H1 (cell line): ENCODE measurements around the gene DENND2C. TPM values are rescaled to one million over a fixed set of nuclear protein-coding genes. Genes with fewer than 3 reads are reported as not detected.

Experiments
- CTCF ChIA-PET: fragments of 300-600 bp; sonication (Branson Sonifier 250); formaldehyde crosslinking; loops from one replicate; lab custom pipeline; 2021; ENCODE audit not compliant: partially characterized antibody; lab: Charles Lee
- POLR2A ChIA-PET: fragments of 300-600 bp; sonication (Branson Sonifier 250); formaldehyde crosslinking; loops from one replicate; lab custom pipeline; 2021; ENCODE audit warnings: inconsistent platforms; ENCODE audit not compliant: partially characterized antibody; lab: Charles Lee
- DNase-seq, 2 experiments: peaks; one replicate each; pipeline versions ENCODE4 v3.0.0 to v3.0.0-alpha.2; 2010 to 2022; ENCODE audit warnings: low spot score in 2 of 2, low read depth in 1 of 2, mixed read lengths in 1 of 2
- FAIRE-seq: peaks from 2 replicates; lab custom pipeline; 2011; peaks lifted over from hg19 to GRCh38; lab: Jason Lieb, UNC
- H2AFZ ChIP-seq: 2 replicates; pipeline ENCODE4 v1.8.1; 2012; ENCODE audit warnings: low read length, inconsistent platforms
- H2AK5ac ChIP-seq: 2 replicates; pipeline ENCODE4 v1.6.1; 2013; ENCODE audit warnings: low read depth, low read length
- H2BK120ac ChIP-seq: replicated peaks from 2 replicates; pipeline ENCODE3; 2013; ENCODE audit warnings: low read depth, low read length, inconsistent platforms
- H2BK12ac ChIP-seq: 2 replicates; pipeline ENCODE4 v1.6.1; 2013; ENCODE audit warnings: low read depth, low read length
- H2BK15ac ChIP-seq: 2 replicates; pipeline ENCODE4 v1.6.1; 2013; ENCODE audit warnings: low read length
- H2BK20ac ChIP-seq: 2 replicates; pipeline ENCODE4 v1.6.1; 2013; ENCODE audit warnings: low read length
- H2BK5ac ChIP-seq: 2 replicates; pipeline ENCODE4 v1.6.1; 2013; ENCODE audit warnings: low read depth, low read length
- H3K14ac ChIP-seq: 2 replicates; pipeline ENCODE4 v1.6.1; 2013; ENCODE audit warnings: inconsistent platforms; ENCODE audit not compliant: insufficient read length
- H3K18ac ChIP-seq: 2 replicates; pipeline ENCODE4 v1.6.1; 2013; ENCODE audit warnings: low read length; ENCODE audit errors: extremely low read depth
- H3K23ac ChIP-seq: 2 replicates; pipeline ENCODE4 v1.6.1; 2013; ENCODE audit warnings: inconsistent platforms; ENCODE audit not compliant: insufficient read length
- H3K23me2 ChIP-seq: 2 replicates; pipeline ENCODE4 v1.6.1; 2013; ENCODE audit warnings: low read depth, low read length
- H3K27ac ChIP-seq: 2 replicates; pipeline ENCODE4 v1.6.1; 2011; ENCODE audit warnings: low read depth, low read length, inconsistent platforms
- H3K27me3 ChIP-seq, 4 experiments: replicated peaks in 1 of 4; 1 replicate in 1 of 4; 2 replicates in 3 of 4; pipeline versions ENCODE4 v1.6.1 to v1.8.1; 2011 to 2013; ENCODE audit warnings: low read length in 3 of 4, mild to moderate bottlenecking in 3 of 4, inconsistent platforms in 2 of 4, mixed read lengths in 2 of 4, moderate library complexity in 1 of 4; ENCODE audit not compliant: control insufficient read depth in 3 of 4, insufficient read depth in 3 of 4; ENCODE audit errors: extremely low read depth in 1 of 4
- H3K36me3 ChIP-seq, 4 experiments: 2 replicates each; pipeline versions ENCODE4 v1.6.1 to v1.8.1; 2011 to 2013; ENCODE audit warnings: mild to moderate bottlenecking in 4 of 4, low read length in 3 of 4, moderate library complexity in 2 of 4, control low read depth in 1 of 4, inconsistent platforms in 1 of 4; ENCODE audit not compliant: insufficient read depth in 4 of 4, control insufficient read depth in 2 of 4
- H3K4ac ChIP-seq: replicated peaks from 2 replicates; pipeline ENCODE3; 2013; ENCODE audit warnings: low read length, low read depth, mixed read lengths, inconsistent platforms; ENCODE audit not compliant: insufficient read length
- H3K4me1 ChIP-seq, 4 experiments: replicated peaks in 1 of 4; 1 replicate in 1 of 4; 2 replicates in 3 of 4; pipeline versions ENCODE4 v1.6.1 to v1.8.1; 2011 to 2013; ENCODE audit warnings: low read length in 3 of 4, inconsistent platforms in 2 of 4, mixed read lengths in 1 of 4; ENCODE audit not compliant: insufficient read depth in 4 of 4, control insufficient read depth in 3 of 4
- H3K4me2 ChIP-seq, 2 experiments: 2 replicates each; pipeline versions ENCODE4 v1.6.1 to v1.8.1; 2011 to 2013; ENCODE audit warnings: low read depth in 2 of 2, low read length in 2 of 2, control low read depth in 1 of 2, inconsistent platforms in 1 of 2, mild to moderate bottlenecking in 1 of 2; ENCODE audit not compliant: insufficient read depth in 1 of 2
- H3K4me3 ChIP-seq, 4 experiments: fragments of 200-600, 300-600 bp in 1 of 4; sonication (generic), shearing (Covaris generic), sonication (Bioruptor Twin) in 1 of 4; 2 replicates each; pipeline versions ENCODE4 v1.5.1 to v1.8.1; 2011 to 2016; ENCODE audit warnings: low read length in 4 of 4, low read depth in 3 of 4, control low read depth in 2 of 4, inconsistent platforms in 2 of 4, mild to moderate bottlenecking in 2 of 4, mixed read lengths in 1 of 4, moderate library complexity in 1 of 4; ENCODE audit not compliant: insufficient read depth in 2 of 4; ENCODE audit errors: extremely low read depth in 1 of 4
- H3K56ac ChIP-seq: replicated peaks from 2 replicates; pipeline ENCODE3; 2013; ENCODE audit warnings: low read depth, mild to moderate bottlenecking, mixed read lengths, low read length, inconsistent platforms; ENCODE audit not compliant: insufficient read length
- H3K79me1 ChIP-seq: 2 replicates; pipeline ENCODE4 v1.6.1; 2013; ENCODE audit warnings: low read depth, low read length, control low read depth
- H3K79me2 ChIP-seq, 2 experiments: 2 replicates each; pipeline versions ENCODE4 v1.6.1 to v1.8.1; 2012 to 2013; ENCODE audit warnings: low read length in 2 of 2, mild to moderate bottlenecking in 2 of 2, inconsistent platforms in 1 of 2; ENCODE audit not compliant: insufficient read depth in 2 of 2, control insufficient read depth in 1 of 2
- H3K9ac ChIP-seq, 4 experiments: replicated peaks in 1 of 4; 1 replicate in 1 of 4; 2 replicates in 3 of 4; pipeline versions ENCODE4 v1.6.1 to v1.8.1; 2011 to 2013; ENCODE audit warnings: low read depth in 3 of 4, low read length in 3 of 4, control low read depth in 2 of 4, mild to moderate bottlenecking in 2 of 4, moderate library complexity in 2 of 4, inconsistent platforms in 1 of 4; ENCODE audit errors: extremely low read depth in 1 of 4
- H3K9me3 ChIP-seq, 2 experiments: 2 replicates each; pipeline versions ENCODE4 v1.6.1 to v1.8.1; 2012 to 2013; ENCODE audit warnings: mild to moderate bottlenecking in 2 of 2, moderate library complexity in 2 of 2, control low read depth in 1 of 2, inconsistent platforms in 1 of 2, low read depth in 1 of 2, low read length in 1 of 2, mixed read lengths in 1 of 2; ENCODE audit not compliant: insufficient read depth in 2 of 2
- H4K20me1 ChIP-seq, 2 experiments: replicated peaks in 1 of 2; 2 replicates each; pipeline versions ENCODE3 to v1.8.1; 2011 to 2013; ENCODE audit warnings: inconsistent platforms in 2 of 2, low read length in 2 of 2, mild to moderate bottlenecking in 1 of 2; ENCODE audit not compliant: insufficient read depth in 2 of 2, control insufficient read depth in 1 of 2
- H4K5ac ChIP-seq: 2 replicates; pipeline ENCODE4 v1.6.1; 2013; ENCODE audit warnings: low read length, low read depth, mixed read lengths, inconsistent platforms; ENCODE audit not compliant: insufficient read length
- H4K8ac ChIP-seq: 2 replicates; pipeline ENCODE4 v1.8.0; 2013; ENCODE audit warnings: mild to moderate bottlenecking, moderate library complexity, low read length, inconsistent platforms; ENCODE audit not compliant: insufficient read depth; ENCODE audit errors: extremely low read depth
- H4K91ac ChIP-seq: replicated peaks from 2 replicates; pipeline ENCODE3; 2013; ENCODE audit warnings: low read length, mixed read lengths, inconsistent platforms; ENCODE audit not compliant: insufficient read length
- ZNF274 ChIP-seq: IDR thresholded peaks from 2 replicates; pipeline ENCODE4 v1.7.0; 2012; ENCODE audit warnings: low read length, borderline replicate concordance; ENCODE audit errors: extremely low read depth
- WGBS, 2 experiments: shearing (Covaris generic) in 1 of 2; methylation state at CpG; one replicate each; pipeline versions ENCODE4 v1.1.6 to v1.1.7; 2013 to 2015; ENCODE audit warnings: low lambda C conversion rate in 2 of 2, mixed read lengths in 2 of 2, inconsistent platforms in 1 of 2, low coverage in 1 of 2, missing lambda C conversion rate in 1 of 2; ENCODE audit not compliant: insufficient replicate concordance in 2 of 2, insufficient coverage in 1 of 2, insufficient read length in 1 of 2; ENCODE audit errors: extremely low coverage in 1 of 2, missing lambda C conversion rate in 1 of 2; 5-methylcytosine and 5-hydroxymethylcytosine counted together
- polyA plus RNA-seq, 7 experiments: library from polyadenylated mRNA; depleted of rRNA in 3 of 7; stranded (reverse) in 5 of 7; unstranded in 2 of 7; fragments of >200 nt in 5 of 7; fragments of 200-250 nt in 2 of 7; gene quantifications; 1 replicate in 5 of 7; 2 replicates in 1 of 7; 4 replicates in 1 of 7; pipeline versions ENCODE4 v1.2.1 to v1.2.3, GENCODE V29; 2011 to 2013; ENCODE audit warnings: missing spikeins in 2 of 7, mixed read lengths in 2 of 7
- total RNA-seq: library from RNA; stranded (reverse); fragmentation: NEBNext Ultra II Directional; extraction: Animal tissue kit (Norgen Biotek cat#: 25700); gene quantifications from 2 replicates; pipeline ENCODE4 v1.2.1, GENCODE V29; 2021
- TF ChIP-seq, protein P1 (sequence below), 3 experiments: IDR thresholded peaks; 1 replicate in 2 of 3; 2 replicates in 1 of 3; pipeline versions ENCODE4 v1.5.1 to v1.6.1; 2011; ENCODE audit warnings: low read length in 3 of 3, mild to moderate bottlenecking in 3 of 3, inconsistent platforms in 2 of 3, low read depth in 1 of 3, moderate library complexity in 1 of 3; ENCODE audit not compliant: insufficient read depth in 1 of 3; ENCODE audit errors: control extremely low read depth in 1 of 3

DENND2C gene
- total and polyA plus RNA-seq, 2 of the 8 experiments (the other 6 are each of a cell fraction or from before 2014, with no cell fraction given) = 1.8 to 5.5 TPM

GRCh38 chr1:114609026-114609425 is 60.8 kb downstream of the DENND2C start:
- no peak overlapping the region for H3K4me2 ChIP-seq
- DNase-seq = no peak
- H3K27me3 ChIP-seq = no peaks in the 10 kb centered on the region
- no peak overlapping the region for H2AK5ac ChIP-seq
- H3K4me3 ChIP-seq = no peak overlapping the region
- WGBS, 2 experiments = 85% methylated on average over 3 of the region's 3 CpGs; no CpG with 5 or more reads in 1 of the 2 experiments
- H3K14ac ChIP-seq = no peak overlapping the region
- no peaks in the 10 kb centered on the region for H3K79me1 ChIP-seq
- H3K4me1 ChIP-seq = no peaks in the 10 kb centered on the region
- H3K27ac ChIP-seq = no peak overlapping the region
- H2AFZ ChIP-seq = no peak overlapping the region
- no peaks in the 10 kb centered on the region for H3K36me3 ChIP-seq
- no peak overlapping the region for H3K4ac ChIP-seq
- H3K9ac ChIP-seq = no peak overlapping the region
- H4K8ac ChIP-seq = no peak overlapping the region
- no peak overlapping the region for H3K18ac ChIP-seq
- H2BK20ac ChIP-seq = no peak overlapping the region
- CTCF ChIA-PET = no interaction called here
- H4K91ac ChIP-seq = no peak overlapping the region
- no peaks in the 10 kb centered on the region for H3K79me2 ChIP-seq
- no peak overlapping the region for H4K5ac ChIP-seq
- H3K23me2 ChIP-seq = no peaks in the 10 kb centered on the region
- H3K56ac ChIP-seq = no peak overlapping the region
- no peaks in the 10 kb centered on the region for H3K9me3 ChIP-seq
- H2BK120ac ChIP-seq = no peak overlapping the region
- POLR2A ChIA-PET = no interaction called here
- H2BK5ac ChIP-seq = no peak overlapping the region
- H3K23ac ChIP-seq = no peak overlapping the region
- H4K20me1 ChIP-seq = peaks cover 0 to 2% of the 10 kb centered on the region in 2 experiments
- no peak overlapping the region for H2BK12ac ChIP-seq
- no peak for FAIRE-seq
- H2BK15ac ChIP-seq = no peak overlapping the region
- TF ChIP-seq, protein P1, sequence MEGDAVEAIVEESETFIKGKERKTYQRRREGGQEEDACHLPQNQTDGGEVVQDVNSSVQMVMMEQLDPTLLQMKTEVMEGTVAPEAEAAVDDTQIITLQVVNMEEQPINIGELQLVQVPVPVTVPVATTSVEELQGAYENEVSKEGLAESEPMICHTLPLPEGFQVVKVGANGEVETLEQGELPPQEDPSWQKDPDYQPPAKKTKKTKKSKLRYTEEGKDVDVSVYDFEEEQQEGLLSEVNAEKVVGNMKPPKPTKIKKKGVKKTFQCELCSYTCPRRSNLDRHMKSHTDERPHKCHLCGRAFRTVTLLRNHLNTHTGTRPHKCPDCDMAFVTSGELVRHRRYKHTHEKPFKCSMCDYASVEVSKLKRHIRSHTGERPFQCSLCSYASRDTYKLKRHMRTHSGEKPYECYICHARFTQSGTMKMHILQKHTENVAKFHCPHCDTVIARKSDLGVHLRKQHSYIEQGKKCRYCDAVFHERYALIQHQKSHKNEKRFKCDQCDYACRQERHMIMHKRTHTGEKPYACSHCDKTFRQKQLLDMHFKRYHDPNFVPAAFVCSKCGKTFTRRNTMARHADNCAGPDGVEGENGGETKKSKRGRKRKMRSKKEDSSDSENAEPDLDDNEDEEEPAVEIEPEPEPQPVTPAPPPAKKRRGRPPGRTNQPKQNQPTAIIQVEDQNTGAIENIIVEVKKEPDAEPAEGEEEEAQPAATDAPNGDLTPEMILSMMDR (IDR thresholded peaks at IDR 0.05; ENCODE audit: control extremely low read depth in 1 of 3, insufficient read depth in 1 of 3, low read depth in 1 of 3, low read length in 3 of 3) = no peak
- no peak for TF ChIP-seq ZNF274
